ENCODE data around the gene DBP.
"Not testable (repeated sequence)": the region's sequence is repeated elsewhere in the genome, so short reads cannot be mapped to it uniquely, and the experiment has no call there.

The DBP gene

DNA sequence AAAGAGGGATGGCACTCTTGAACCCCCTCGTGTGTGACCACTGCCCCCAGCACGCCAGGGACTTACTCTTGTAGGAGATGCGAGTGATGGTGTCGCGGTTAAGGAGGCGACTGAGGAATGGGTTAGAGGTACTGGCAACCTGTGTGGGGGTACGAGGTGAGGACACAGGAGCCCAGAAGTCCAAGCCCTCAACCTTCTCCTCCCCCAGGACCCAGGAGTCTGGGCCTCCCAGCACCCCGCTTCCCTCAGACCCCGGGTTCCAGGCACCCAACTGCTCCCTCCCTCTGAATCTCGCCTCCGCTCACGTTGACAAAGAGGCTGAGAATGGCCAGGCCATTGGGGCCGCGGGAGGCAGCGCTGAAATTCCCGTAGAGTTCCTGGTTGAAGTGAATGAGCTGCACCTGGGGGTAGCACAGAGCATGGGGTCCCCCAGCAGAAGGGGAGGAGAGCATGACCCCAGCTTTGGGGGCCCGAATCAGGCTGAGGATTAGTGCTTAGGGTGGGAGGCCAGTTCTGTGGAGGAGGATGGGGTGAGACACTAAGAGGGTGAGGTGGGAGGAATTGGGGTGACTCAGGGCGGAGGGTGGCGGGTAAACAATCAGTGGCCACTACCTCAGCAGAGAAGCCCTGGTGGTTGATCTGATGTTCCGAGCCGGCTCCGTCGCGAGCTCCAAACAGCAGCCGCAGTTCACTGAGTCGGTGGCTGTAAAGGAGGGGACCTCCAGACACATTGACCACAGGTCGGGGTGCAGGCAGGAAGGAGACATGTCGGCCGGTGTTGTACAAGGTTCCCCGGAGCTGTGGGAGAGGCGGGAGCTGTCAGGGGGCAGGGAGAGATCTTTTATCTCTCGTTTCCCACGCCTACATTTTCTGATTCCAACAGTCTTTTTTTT lies 2.5 kb upstream of the DBP start:
- DNase-seq = no peak

GRCh38 chr19:48638831-48639381 lies 1.7 kb upstream of the DBP start:
- DNase-seq = no peak

GRCh38 chr19:48637948-48638830 lies 1.0 kb upstream of the DBP start:
- DNase-seq = peak; percentile 71

DNA sequence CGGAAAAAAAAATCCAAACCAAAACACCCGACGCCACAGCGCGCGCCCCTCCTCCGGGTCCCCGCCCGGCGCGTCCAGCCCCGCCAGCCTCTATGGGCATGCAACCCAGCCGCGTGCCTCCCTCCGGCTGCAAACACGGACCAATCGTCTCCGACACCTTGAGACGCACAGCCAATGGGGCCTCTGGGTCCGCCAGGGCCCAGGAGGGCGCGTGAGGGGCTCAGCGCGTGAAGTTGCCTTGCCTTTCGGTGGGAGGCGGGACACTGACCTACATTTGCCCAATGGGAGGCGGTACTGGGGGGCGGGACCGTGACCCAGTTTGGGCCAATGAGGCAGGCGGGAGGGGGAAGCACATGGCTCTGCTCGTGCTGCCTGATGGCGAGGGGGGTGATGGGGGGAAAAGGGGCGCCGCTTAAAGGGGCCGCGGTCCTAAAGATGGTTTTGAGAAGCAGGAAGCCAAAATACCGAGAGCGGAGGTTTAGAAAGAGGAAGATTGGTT lies 319 bp upstream of the DBP start:
- DNase-seq = peak; percentile 99

GRCh38 chr19:48635966-48636858 lies 967 bp downstream of the DBP start:
- no peak for DNase-seq

DNA sequence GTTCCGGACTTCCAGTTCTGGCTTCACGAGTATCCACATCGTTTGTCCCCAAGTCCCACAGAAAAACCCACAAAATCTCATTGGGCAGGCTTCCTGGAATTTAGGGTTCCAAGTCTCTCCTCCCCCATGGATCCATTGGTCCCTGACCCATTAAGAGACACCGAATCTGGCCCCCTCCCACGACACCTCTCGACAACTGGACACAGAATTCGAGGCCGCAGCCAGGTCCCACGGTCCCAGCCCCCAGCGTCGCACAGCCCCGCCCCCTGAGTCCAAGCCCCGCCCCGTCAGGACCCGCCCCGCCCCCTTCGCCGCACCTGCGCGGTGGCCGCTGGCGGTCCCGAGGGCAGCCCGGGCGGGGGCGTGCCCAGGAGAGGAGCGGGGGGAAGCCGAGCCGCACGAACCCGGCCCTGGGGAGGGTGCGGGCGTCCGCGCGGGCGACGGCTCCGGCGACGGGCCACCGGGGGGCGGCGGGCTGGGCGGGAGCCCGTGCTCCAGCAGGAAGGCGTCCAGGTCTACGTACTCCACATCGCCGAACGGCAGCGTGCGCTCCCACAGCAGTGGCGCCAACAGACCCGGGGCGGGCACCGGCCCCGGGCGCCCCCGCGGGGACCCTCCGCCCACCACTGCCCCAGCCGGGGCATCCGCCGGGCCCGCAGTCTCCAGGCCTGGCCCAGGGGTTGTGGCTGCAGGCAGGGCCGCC lies 1.8 kb downstream of the DBP start:
- DNase-seq = peak; percentile 78

DNA sequence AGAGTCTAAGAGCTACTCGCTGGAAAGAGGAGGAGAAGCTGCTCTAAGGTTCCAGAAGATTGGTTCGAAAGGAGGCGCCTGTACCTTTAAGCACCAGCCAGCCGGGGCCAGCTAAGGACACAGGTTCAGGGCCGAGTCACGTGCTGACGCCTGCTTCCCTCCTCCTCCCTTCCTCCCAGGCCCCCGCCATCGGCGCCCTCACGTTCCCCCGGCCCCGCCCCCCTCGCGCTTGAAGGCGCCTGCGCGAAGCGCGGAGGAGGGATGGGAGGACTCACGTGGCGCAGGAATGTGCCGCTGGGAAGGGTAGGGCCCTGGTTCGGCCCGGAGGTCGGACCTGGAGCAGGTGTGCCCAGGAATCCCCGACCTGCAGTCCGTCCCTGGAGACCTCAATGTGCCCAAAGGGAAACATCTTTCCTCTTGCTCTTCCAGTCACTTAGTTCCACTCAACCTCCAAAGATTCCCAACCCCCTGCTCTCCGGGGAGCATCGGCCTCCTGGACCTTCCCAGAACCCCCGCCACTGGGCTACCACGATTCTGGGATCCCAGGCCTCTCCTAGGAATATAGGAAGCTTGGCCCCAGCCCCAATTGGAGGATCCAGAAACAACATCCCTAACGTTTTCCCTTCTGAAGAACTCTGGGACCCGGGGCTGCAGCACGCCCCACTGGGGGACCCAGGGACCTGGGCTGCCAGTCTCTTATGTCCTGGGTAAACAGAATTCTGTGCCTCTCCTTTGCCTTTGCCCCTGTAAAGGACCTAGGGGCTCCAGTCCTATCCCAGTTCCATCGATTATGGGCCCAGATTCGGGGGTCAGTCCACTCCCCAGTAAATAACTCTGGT lies 2.5 kb downstream of the DBP start:
- peak; percentile 95 for DNase-seq

DNA sequence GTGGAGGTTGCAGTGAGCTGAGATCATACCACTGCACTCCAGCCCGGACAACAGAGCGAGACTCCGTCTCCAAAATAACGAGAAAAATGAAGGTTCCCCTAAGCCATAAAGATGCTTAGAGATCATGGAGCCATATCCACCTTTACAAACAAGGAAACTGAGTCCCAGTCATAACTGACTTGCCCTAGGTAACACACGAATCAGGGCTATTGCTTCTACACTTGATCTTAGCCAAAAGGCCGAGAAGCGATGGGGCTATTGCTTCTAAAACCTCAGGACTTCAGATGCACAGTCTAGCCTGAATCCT lies 3.2 kb downstream of the DBP start:
- DNase-seq = no peak

- DNase-seq = no peak
Observed at GRCh38 chr19:48633148-48634035, 3.8 kb downstream of the DBP start.

DNA sequence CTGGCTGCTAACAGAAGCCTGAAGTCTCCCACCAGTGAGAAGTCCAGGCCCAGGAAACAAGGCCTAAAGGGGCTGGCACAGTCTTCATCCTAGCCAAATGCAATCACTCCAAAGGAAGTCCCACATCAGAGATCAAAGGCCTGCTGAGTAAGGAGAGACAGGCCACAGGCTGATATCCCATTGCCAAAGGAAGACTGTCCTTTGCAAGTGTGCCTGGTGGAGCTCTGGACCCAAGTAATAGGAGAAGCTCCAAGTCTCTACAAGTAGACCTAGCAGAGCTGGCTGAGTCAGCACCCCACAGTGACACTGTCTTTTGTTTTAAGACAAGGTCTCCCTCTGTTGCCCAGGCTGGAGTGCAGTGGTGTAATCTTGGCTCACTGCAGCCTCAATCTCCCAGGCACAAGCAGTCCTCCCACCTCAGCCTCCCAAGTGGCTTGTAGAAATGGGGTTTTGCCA lies 4.5 kb downstream of the DBP start:
- no peak for DNase-seq

DNA sequence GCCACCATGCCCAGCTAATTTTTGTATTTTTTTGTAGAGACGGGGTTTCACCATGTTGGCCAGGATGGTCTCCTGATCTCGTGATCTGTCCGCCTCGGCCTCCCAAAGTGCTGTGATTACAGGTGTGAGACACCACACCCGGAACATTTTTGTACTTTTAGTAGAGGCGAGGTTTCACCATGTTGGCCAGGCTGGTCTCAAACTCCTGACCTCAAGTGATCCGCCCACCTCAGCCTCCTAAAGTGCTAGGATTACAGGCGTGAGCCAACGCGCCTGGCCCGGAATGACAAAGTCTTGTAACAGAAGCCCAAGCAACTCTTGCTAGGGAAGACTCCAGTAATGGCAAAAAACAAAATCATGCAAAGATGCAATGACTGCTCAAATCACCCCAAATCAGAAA lies 4.9 kb downstream of the DBP start:
- DNase-seq = not testable (repeated sequence)

DNA sequence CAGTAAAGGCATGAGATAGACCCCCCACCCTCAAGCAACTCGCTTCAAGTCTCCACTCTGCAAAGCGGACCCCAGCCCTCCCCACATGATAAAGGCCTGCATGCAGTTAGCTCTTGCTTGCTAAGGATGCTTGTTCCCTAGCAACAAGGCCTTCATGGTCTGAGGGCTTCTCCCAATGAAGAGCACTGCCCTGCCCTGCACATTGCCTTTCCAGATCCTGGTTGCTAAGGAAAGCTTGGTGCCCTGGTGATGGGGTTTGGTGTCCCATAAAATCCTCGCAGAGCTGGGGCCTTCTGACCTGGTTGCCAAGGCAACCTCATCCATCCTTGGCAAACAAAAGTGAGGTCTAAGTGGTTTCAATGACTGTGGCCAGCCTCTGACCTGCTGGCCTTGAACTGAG lies 6.0 kb downstream of the DBP start:
- no peak for DNase-seq

DNA sequence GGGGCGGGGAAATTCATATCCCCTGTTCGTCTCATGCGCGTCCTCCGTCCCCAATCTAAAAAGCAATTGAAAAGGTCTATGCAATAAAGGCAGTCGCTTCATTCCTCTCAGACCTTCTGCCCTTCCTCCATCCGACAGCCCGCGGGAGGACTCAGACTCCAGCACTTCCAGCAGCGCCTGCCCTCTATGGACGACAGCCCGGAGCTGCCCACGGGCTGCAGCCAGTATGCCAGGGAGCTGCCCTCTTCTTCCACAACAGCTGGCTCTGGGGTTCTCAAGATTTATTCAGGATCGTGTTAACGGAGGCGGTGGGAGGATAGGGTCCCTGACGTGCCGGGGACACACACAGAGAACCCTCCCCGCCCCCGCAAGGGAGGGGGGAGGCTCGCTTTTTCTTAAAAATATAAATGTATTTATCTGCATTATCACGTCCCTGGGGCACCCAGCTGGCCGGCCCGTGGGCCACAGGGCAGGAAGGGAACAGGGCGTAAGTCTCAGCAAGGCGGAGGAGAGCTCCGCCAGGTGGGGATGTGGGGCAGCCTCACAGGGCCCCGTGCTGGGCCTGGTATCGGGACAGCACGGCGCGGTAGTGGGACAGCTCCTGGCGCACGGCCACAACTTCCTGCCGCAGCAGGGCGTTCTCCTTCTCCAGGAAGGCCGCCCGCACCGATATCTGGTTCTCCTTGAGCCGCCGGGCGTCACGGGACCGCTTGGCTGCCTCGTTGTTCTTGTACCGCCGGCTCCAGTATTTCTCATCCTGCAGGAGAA lies 6.7 kb downstream of the DBP start:
- no peak for DNase-seq

DNA sequence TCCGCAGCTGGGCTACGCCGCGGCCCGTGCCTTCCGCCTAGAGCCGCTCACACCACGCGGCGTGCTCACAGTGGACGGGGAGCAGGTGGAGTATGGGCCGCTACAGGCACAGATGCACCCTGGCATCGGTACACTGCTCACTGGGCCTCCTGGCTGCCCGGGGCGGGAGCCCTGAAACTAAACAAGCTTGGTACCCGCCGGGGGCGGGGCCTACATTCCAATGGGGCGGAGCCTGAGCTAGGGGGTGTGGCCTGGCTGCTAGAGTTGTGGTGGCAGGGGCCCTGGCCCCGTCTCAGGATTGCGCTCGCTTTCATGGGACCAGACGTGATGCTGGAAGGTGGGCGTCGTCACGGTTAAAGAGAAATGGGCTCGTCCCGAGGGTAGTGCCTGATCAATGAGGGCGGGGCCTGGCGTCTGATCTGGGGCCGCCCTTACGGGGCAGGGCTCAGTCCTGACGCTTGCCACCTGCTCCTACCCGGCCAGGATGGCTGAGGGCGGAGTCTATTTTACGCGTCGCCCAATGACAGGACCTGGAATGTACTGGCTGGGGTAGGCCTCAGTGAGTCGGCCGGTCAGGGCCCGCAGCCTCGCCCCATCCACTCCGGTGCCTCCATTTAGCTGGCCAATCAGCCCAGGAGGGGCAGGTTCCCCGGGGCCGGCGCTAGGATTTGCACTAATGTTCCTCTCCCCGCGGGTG lies 7.4 kb downstream of the DBP start:
- DNase-seq = no peak

DNA sequence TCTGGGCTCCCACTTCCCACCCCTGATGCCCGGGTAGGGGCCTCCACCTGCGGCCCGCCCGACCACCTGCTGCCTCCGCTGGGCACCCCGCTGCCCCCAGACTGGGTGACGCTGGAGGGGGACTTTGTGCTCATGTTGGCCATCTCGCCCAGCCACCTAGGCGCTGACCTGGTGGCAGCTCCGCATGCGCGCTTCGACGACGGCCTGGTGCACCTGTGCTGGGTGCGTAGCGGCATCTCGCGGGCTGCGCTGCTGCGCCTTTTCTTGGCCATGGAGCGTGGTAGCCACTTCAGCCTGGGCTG lies 7.9 kb downstream of the DBP start:
- DNase-seq = no peak

GRCh38 chr19:48628486-48629296 lies 8.5 kb downstream of the DBP start:
- DNase-seq = no peak

GRCh38 chr19:48627865-48628314 lies 9.3 kb downstream of the DBP start:
- no peak for DNase-seq

Measured in stimulated activated CD4-positive, alpha-beta T cell treated with anti-CD3 and anti-CD28 coated beads, Interleukin-12 subunit alpha, Interleukin-12 subunit beta, amount 100 ng/mL, for 4 hours (primary cell).